GM21447 (cell line): Measurements from ENCODE around the gene TRIM27.
"Not testable (repeated sequence)": the region's sequence is repeated elsewhere in the genome, so short reads cannot be mapped to it uniquely, and the experiment has no call there.

Experiments
- ATAC-seq: cut with Tn5 transposase; IDR thresholded peaks from one replicate; pipeline ENCODE4 v1.9.1; 2021; ENCODE audit not compliant: unreplicated experiment

Gene TRIM27

DNA sequence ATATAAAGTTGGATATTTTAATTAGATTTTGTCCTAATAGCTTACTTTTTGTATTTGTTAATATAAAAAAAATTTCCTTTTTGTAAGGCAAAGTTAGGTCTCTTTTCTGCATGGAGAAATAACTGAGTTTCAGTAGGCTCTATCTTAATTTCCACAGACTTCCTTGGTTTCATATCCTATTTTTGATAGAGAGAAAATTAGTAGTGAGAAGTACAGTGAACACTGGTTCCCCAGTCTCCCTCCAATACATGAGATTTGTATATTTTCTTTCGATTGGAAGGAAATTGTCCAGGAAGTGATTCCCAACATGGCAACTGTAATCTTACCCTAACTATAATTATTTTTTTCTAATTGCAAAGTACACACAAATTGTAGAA lies 26.4 kb downstream of the TRIM27 start:
- no peak for ATAC-seq

DNA sequence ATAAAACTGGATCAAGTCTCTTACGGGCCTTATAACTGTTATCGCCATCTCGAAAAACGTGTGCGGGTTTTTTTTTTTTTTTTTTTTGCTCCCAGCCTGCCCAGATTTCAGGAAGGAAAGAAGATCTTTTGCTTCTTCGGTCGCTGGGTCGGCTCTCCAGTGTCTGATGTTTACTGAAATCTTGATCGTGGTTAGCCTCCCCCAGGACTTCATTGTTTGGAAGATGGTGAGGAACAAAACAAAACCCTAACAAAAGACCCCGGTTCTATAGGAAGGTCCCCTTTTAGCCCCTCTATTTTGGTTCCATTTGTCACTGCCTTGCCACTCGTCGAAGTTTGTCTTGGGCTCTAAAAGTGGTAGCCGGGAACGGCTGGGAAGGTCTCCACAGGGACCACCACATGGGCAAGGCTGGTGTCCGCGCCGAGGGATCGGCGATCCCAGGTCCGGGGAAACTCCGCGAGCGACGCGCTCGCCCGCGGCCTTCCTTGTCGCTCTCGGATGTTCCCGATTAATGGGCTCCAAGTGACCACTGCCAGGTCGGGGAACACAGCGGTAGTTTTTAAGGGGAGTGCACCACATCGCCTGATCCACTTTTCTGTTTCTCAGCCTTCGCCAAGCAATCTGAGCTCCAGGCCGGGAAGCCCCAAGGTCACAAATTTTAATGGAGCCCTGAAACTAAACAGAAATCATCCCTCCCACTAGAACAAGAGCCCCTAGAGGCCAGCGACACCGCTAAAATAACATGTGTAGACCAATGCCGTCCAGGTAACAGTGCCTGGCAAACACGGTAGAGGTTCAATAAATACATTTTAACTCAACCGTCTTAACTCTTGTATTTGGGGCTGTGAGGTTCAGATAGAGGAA lies 27.0 kb downstream of the TRIM27 start:
- ATAC-seq = peak; percentile 5

- ATAC-seq = peak; percentile 63
These were observed 28.5 kb downstream of the TRIM27 start for GRCh38 chr6:28895131-28895812.

GRCh38 chr6:28893172-28893799 lies 30.5 kb downstream of the TRIM27 start:
- no peak for ATAC-seq

DNA sequence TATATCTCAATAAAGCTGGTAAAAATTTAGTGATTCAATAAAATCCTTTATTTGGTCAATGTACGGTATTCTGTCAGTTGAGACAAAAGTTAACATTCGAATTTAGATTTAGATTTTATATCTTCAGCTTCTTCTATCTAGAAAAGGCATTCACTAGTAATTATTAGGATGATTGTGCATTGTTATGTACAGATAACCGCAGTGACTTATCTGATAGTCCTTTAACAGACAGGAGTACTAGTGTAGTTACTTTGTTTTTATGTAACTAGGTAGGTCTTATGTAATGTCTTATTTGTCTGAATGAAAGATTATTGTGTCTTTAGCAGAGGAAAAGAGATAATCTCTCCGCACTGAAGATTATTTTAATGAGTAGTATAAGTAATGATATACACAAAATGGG lies 31.3 kb downstream of the TRIM27 start:
- no peak for ATAC-seq

GRCh38 chr6:28887796-28888496 lies 35.8 kb downstream of the TRIM27 start:
- no peak for ATAC-seq

GRCh38 chr6:28886079-28886439 lies 37.7 kb downstream of the TRIM27 start:
- no peak for ATAC-seq

GRCh38 chr6:28884423-28885131 lies 39.2 kb downstream of the TRIM27 start:
- no peak for ATAC-seq

DNA sequence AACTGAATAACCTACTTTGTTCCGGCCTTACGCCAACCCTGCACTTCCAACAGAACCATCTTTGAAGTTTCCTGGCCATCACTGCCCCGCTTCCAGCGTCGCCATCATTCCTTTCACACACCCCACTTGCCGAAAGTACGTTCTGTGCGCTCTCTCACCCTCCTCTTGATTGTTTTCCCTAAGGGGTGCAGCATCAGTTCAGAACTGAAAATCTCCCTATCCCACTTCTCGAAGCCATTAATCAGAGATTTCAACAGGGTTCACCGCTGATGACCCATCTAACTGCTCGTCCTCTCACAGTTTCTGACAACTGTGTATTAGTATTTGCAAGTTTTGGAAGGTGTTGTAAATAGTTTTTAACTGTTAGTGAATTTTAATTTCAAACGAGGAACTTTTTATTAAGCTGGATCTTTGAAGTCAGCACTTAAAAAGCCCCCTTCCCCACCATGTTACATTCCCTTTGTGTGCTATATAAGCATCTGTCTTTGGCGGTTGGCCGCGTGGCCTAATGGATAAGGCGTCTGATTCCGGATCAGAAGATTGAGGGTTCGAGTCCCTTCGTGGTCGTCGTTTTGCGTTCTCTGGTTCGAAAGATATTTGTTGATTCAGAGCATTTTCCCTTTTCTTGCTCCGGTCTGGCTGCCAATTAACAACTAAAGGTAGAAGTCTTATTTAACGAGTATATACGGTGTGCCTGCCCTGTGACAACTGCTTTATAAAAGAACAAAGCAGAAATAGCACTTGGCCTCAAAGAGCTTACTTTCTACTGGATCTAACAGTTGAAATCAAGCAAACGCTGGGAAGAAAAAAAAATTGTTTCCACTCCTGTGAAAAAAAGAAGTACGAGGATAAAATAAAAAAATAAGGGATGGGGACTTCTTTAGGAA lies 42.6 kb downstream of the TRIM27 start:
- ATAC-seq = no peak

- ATAC-seq = no peak
These were observed 43.3 kb downstream of the TRIM27 start for GRCh38 chr6:28880519-28880893.

DNA sequence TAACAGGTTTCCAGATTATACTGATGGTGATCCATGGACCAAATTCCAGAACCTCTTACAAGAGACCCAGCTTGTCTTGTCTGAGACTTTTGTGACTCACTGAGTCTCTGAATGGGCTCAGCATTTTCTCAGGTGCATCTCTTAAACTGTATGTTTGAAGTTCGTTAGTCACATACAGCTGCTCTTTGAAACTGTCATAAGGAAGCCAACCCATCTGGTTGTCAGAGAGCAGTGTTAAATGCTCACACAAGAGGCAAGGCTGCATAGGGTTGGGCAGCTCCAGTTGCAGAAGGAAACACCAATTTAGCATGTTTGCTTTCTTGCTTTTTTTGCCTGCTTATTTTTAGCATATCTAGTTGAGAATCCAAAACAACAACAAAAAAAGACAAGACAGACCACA lies 47.1 kb downstream of the TRIM27 start:
- ATAC-seq = no peak

GRCh38 chr6:28875191-28875747 lies 48.5 kb downstream of the TRIM27 start:
- ATAC-seq = no peak

- not testable (repeated sequence) for ATAC-seq
These were observed 51.5 kb downstream of the TRIM27 start for GRCh38 chr6:28872157-28872817.

- no peak for ATAC-seq
These were observed 52.2 kb downstream of the TRIM27 start for GRCh38 chr6:28871335-28872156.

- ATAC-seq = no peak
These were observed 54.9 kb downstream of the TRIM27 start for GRCh38 chr6:28868873-28869272.

DNA sequence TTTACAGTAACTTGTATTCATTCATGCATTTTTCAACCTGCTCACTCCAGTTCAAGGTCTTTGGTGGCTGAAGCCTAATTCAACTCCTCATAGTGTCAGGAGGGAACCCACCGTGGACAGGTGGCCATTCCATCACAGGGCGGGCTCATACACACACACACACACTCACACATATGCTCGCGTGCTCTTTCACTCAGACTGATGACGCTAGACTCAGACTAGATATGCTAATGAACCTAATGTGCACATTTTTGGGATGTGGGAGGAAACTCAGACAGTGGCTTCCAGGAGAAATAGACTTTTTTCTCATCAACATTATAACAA lies 56.7 kb downstream of the TRIM27 start:
- no peak for ATAC-seq

DNA sequence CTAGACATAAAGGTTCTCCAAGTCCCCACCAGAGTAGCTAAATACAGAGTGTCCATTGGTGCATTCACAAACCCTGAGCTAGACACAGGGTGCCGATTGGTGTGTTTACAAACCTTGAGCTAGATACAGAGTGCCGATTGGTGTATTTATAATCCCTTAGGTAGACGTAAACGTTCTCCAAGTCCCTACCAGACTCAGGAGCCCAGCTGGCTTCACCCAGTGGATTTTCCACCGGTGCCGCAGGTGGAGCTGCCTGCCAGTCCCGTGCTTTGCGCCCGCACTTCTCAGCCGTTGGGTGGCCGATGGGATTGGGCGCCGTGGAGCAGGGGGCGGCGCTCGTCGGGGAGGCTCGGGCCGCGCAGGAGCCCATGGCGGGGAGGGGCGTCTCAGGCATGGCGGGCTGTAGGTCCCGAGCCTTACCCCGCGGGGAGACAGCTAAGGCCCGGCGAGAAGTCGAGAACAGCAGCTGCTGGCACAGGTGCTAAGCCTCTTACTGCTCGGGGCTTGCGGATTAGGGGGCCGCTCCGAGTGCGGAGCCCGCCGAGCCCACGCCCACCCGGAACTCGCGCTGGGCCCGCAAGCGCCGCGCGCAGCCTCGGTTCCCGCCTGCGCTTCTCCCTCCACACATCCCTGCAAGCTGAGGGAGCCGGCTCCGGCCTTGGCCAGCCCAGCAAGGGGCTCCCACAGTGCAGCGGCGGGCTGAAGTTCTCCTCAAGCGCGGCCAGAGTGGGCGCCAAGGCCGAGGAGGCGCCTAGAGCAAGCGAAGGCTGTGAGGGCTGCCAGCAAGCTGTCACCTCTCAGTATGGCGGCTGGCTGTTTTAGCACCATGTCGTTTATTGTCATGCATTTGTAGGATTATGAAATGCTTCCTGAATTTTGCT lies 57.3 kb downstream of the TRIM27 start:
- ATAC-seq = not testable (repeated sequence)
